OCI-LY1 (cell line): ENCODE data around the gene ALDH1B1.

Experiments used
- H2AFZ ChIP-seq: fragments of 200-600 bp; sonication (generic), shearing (Covaris generic); 2 replicates; pipeline ENCODE4 v1.6.0; 2014; ENCODE audit warnings: antibody characterized with exemption, mild to moderate bottlenecking, low read length
- H3F3A ChIP-seq: fragments of 200-600 bp; sonication (generic), shearing (Covaris generic); 2 replicates; pipeline ENCODE4 v1.6.0; 2014; ENCODE audit warnings: mild to moderate bottlenecking, antibody characterized with exemption, low read length, moderate library complexity; ENCODE audit not compliant: insufficient read depth
- H3K27ac ChIP-seq: fragments of 200-600 bp; sonication (generic); 2 replicates; pipeline ENCODE4 v1.5.1; 2014; ENCODE audit warnings: low read length, mixed run types, mild to moderate bottlenecking, low read depth; ENCODE audit not compliant: poor library complexity, severe bottlenecking
- H3K27me3 ChIP-seq: fragments of 200-600 bp; sonication (generic); 2 replicates; pipeline ENCODE4 v1.6.0; 2014; ENCODE audit warnings: antibody characterized with exemption, mild to moderate bottlenecking, low read length, moderate library complexity; ENCODE audit not compliant: insufficient read depth
- H3K36me3 ChIP-seq: fragments of 200-600 bp; sonication (generic); 2 replicates; pipeline ENCODE4 v1.6.1; 2014; ENCODE audit warnings: mild to moderate bottlenecking, antibody characterized with exemption, low read length, moderate library complexity, mixed read lengths; ENCODE audit not compliant: insufficient read depth
- H3K4me1 ChIP-seq: fragments of 200-600 bp; sonication (generic); 2 replicates; pipeline ENCODE4 v1.5.1; 2014; ENCODE audit warnings: mild to moderate bottlenecking, low read length, moderate library complexity; ENCODE audit not compliant: insufficient read depth, severe bottlenecking
- H3K4me2 ChIP-seq: fragments of 200-600 bp; sonication (generic), shearing (Covaris generic); 2 replicates; pipeline ENCODE4 v1.6.1; 2014; ENCODE audit warnings: low read length
- H3K4me3 ChIP-seq: fragments of 200-600 bp; sonication (generic); 2 replicates; pipeline ENCODE4 v1.5.1; 2014; ENCODE audit warnings: low read length, low read depth, mild to moderate bottlenecking, mixed read lengths; ENCODE audit not compliant: poor library complexity, severe bottlenecking
- H3K79me2 ChIP-seq: fragments of 200-600 bp; shearing (Covaris generic); 2 replicates; pipeline ENCODE4 v1.6.1; 2016; ENCODE audit warnings: mixed run types, low read length, mixed read lengths; ENCODE audit not compliant: insufficient read depth
- H3K9ac ChIP-seq: fragments of 200-600 bp; sonication (generic), shearing (Covaris generic); 2 replicates; pipeline ENCODE4 v1.6.1; 2014; ENCODE audit warnings: mild to moderate bottlenecking, low read length, mixed read lengths
- H3K9me2 ChIP-seq: fragments of 200-600 bp; sonication (generic), shearing (Covaris generic); 2 replicates; pipeline ENCODE4 v1.6.1; 2014; ENCODE audit warnings: low read depth, mild to moderate bottlenecking, low read length, mixed read lengths
- H3K9me3 ChIP-seq: fragments of 200-600 bp; shearing (Covaris generic); 2 replicates; pipeline ENCODE4 v1.6.1; 2014; ENCODE audit warnings: low read length, mixed read lengths
- H4K20me1 ChIP-seq: fragments of 200-600 bp; sonication (generic), shearing (Covaris generic); 2 replicates; pipeline ENCODE4 v1.6.0; 2016; ENCODE audit warnings: mild to moderate bottlenecking, low read length; ENCODE audit not compliant: insufficient read depth
- EZH2 ChIP-seq: fragments of 200-600 bp; sonication (generic), shearing (Covaris generic); IDR thresholded peaks from 2 replicates; pipeline ENCODE4 v1.8.0; 2017; ENCODE audit warnings: borderline replicate concordance, mixed run types, mild to moderate bottlenecking, antibody characterized with exemption, low read length, moderate library complexity, mixed read lengths
- TF ChIP-seq, protein P1 (sequence below): fragments of 200-600 bp; sonication (generic), shearing (Covaris generic); IDR thresholded peaks from 2 replicates; pipeline ENCODE4 v1.5.1; 2017; ENCODE audit warnings: mild to moderate bottlenecking, antibody characterized with exemption, low read length, moderate library complexity, mixed read lengths

The ALDH1B1 gene

DNA sequence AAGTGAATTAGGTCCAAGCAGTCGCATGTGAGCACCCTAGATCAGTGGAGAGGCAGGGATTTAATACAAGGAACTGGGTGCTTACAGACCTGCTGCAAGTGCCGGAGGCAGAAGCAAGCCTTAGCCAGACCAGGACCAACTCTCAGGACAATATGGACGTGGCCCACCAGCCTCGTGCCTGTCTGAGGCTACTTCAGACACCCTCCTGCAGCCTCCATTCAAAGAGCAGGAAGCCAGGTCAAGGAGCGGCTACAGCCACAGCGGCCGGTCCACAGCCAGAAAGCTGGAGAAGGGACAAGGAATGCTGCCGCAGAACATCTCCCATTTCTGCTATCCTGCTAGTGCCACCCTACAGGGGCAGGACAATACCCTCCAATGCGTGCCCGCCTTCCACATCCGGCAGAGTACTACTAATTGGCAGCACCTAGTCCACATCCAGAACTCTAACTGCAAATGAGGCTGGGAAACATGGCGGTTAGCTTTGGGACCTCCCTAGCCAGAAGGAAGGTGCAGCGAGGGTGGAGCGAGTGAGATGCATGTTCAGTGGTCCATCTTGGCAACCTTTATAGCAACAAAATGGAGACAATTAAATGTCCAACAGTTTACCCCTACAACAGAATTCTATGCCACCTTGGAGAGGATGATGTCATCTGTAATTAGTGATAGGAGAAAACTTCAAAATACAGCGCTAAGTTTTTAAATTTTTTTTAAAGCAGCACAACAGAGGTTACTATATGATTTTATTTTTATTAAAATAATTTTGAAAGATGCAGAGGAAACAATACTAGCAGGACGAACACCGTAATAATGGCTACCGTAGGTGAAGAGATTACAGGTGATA lies 1.0 kb upstream of the ALDH1B1 start:
- no peak overlapping the region for H3K4me2 ChIP-seq
- no peaks in the 10 kb centered on the region for H3F3A ChIP-seq
- H3K79me2 ChIP-seq = no peaks in the 10 kb centered on the region
- H3K9ac ChIP-seq = no peak overlapping the region
- 0 out of 2 replicates have a peak, but pooled peaks cover 9% of the 10 kb centered on the region for H3K27me3 ChIP-seq
- no peaks in the 10 kb centered on the region for H4K20me1 ChIP-seq
- no peak overlapping the region for H3K4me3 ChIP-seq
- no peak overlapping the region for H2AFZ ChIP-seq
- no peak for TF ChIP-seq EZH2
- TF ChIP-seq, protein P1, sequence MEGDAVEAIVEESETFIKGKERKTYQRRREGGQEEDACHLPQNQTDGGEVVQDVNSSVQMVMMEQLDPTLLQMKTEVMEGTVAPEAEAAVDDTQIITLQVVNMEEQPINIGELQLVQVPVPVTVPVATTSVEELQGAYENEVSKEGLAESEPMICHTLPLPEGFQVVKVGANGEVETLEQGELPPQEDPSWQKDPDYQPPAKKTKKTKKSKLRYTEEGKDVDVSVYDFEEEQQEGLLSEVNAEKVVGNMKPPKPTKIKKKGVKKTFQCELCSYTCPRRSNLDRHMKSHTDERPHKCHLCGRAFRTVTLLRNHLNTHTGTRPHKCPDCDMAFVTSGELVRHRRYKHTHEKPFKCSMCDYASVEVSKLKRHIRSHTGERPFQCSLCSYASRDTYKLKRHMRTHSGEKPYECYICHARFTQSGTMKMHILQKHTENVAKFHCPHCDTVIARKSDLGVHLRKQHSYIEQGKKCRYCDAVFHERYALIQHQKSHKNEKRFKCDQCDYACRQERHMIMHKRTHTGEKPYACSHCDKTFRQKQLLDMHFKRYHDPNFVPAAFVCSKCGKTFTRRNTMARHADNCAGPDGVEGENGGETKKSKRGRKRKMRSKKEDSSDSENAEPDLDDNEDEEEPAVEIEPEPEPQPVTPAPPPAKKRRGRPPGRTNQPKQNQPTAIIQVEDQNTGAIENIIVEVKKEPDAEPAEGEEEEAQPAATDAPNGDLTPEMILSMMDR = no peak
- H3K9me2 ChIP-seq = no peaks in the 10 kb centered on the region
- H3K27ac ChIP-seq = no peak overlapping the region
- no peaks in the 10 kb centered on the region for H3K9me3 ChIP-seq
- no peaks in the 10 kb centered on the region; the same call in 1 of the 2 replicates for H3K36me3 ChIP-seq
- peaks cover 8% of the 10 kb centered on the region for H3K4me1 ChIP-seq

DNA sequence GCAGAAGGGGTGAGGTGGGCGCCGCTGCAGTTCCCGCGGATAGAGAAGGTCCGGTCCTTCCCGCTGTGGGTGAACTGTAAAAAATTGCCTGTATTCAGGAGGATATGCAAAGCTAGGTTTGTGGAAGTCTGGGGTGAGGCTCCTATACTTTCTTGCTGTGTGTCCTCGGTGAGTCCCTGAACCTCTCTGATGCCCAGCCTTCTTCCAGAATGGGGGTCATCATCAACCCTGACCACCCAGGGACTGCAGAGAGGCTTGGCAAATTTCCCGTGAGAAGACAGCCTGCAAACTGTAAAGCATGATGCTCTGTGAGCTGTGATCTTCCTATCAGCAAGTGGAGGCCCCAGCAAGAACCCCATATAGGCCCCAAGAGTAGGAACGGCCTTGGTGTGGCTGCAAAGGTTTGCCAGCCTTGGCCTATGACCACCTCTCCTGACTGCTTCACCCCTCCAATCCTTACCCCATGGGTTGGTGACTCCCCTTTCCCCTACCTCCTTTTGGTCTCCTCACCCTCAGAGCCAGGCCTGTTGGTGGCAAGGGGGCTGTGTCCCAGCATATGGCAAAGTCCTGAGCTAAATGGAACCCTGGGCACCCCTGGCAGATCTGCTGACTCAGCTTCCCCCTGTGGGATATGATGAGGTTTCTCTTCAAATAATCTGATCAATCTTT lies 760 bp downstream of the ALDH1B1 start:
- no peaks in the 10 kb centered on the region for H3K9me2 ChIP-seq
- H3K9ac ChIP-seq = peak overlapping the region; percentile 62
- no peaks in the 10 kb centered on the region for H3K9me3 ChIP-seq
- H3K4me1 ChIP-seq = peaks cover 8% of the 10 kb centered on the region
- no peak for TF ChIP-seq EZH2
- TF ChIP-seq, protein P1 = no peak
- no peak overlapping the region for H3K27ac ChIP-seq
- H3K79me2 ChIP-seq = no peaks in the 10 kb centered on the region
- peak overlapping the region; percentile 70 for H3K4me3 ChIP-seq
- no peaks in the 10 kb centered on the region for H3F3A ChIP-seq
- peak overlapping the region; percentile 82 for H3K4me2 ChIP-seq
- no peaks in the 10 kb centered on the region; the same call in 1 of the 2 replicates for H3K36me3 ChIP-seq
- no peak overlapping the region for H2AFZ ChIP-seq
- H4K20me1 ChIP-seq = no peaks in the 10 kb centered on the region
- H3K27me3 ChIP-seq = 0 out of 2 replicates have a peak, but pooled peaks cover 9% of the 10 kb centered on the region

DNA sequence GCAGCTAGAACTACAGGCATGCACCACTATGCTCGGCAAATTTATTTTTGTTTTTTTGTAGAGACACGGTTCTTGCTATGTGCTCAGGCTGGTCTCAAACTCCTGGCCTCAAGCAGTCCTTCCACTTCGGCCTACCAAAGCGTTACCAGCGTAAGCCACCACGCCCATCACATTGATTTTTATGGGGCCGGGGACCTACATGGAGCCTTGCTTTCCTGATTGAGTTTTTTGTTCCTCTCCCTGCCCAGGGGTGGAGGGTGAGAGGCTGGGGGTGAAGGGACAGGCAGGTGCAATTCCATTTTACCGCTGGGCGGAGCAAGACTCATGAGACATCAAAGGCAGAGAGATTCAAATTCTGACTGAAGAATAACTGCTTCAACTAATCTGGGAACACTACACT lies 1.9 kb downstream of the ALDH1B1 start:
- H3K27ac ChIP-seq = no peak overlapping the region
- 0 out of 2 replicates have a peak, but pooled peaks cover 9% of the 10 kb centered on the region for H3K27me3 ChIP-seq
- no peaks in the 10 kb centered on the region for H3K9me3 ChIP-seq
- H3K4me3 ChIP-seq = no peak overlapping the region
- H3K4me1 ChIP-seq = peaks cover 8% of the 10 kb centered on the region
- H3K9ac ChIP-seq = no peak overlapping the region
- no peak for TF ChIP-seq EZH2
- TF ChIP-seq, protein P1 = no peak
- H3K4me2 ChIP-seq = no peak overlapping the region
- no peaks in the 10 kb centered on the region for H3F3A ChIP-seq
- H3K36me3 ChIP-seq = no peaks in the 10 kb centered on the region; the same call in 1 of the 2 replicates
- no peaks in the 10 kb centered on the region for H4K20me1 ChIP-seq
- no peaks in the 10 kb centered on the region for H3K79me2 ChIP-seq
- H2AFZ ChIP-seq = no peak overlapping the region
- no peaks in the 10 kb centered on the region for H3K9me2 ChIP-seq
